A549 (cell line): ENCODE data around the gene SLC6A17.

ENCODE experiments used
- CEBPB ChIP-seq, 2 experiments: fragments of >200 bp in 1 of 2; sonication (Bioruptor Twin) in 1 of 2; formaldehyde crosslinking in 1 of 2; IDR thresholded peaks; 2 replicates each; pipeline ENCODE4 v1.6.1; 2012 to 2016
- CTCF ChIP-seq: fragments of >200 bp; sonication (Bioruptor Twin); formaldehyde crosslinking; IDR thresholded peaks from 3 replicates; pipeline ENCODE4 v1.5.1; 2016
- EP300 ChIP-seq, 2 experiments: fragments of >200 bp; sonication (Bioruptor Twin); formaldehyde crosslinking; IDR thresholded peaks; 2 replicates in 1 of 2; 3 replicates in 1 of 2; pipeline ENCODE4 v1.6.1; 2016 to 2017
- ESRRA ChIP-seq: fragments of 150-350 bp; IDR thresholded peaks from 2 replicates; pipeline ENCODE4 v1.6.1; 2014; ENCODE audit warnings: mild to moderate bottlenecking, low read length, borderline replicate concordance
- GATA3 ChIP-seq: IDR thresholded peaks from 2 replicates; pipeline ENCODE4 v1.6.1; 2012; ENCODE audit warnings: borderline replicate concordance
- NR3C1 ChIP-seq: fragments of >200 bp; sonication (Bioruptor Twin); formaldehyde crosslinking; IDR thresholded peaks from 3 replicates; pipeline ENCODE4 v1.6.1; 2017
- RCOR1 ChIP-seq: fragments of 150-350 bp; IDR thresholded peaks from 2 replicates; pipeline ENCODE4 v1.6.1; 2014; ENCODE audit warnings: antibody characterized with exemption, low read length, low read depth
- REST ChIP-seq: fragments of 200-600 bp; sonication (generic); IDR thresholded peaks from 2 replicates; pipeline ENCODE4 v1.6.1; 2016; ENCODE audit warnings: antibody characterized with exemption, mild to moderate bottlenecking, moderate library complexity
- RNF2 ChIP-seq: fragments of 200-600 bp; sonication (generic); IDR thresholded peaks from 2 replicates; pipeline ENCODE4 v1.6.1; 2016; ENCODE audit warnings: low read depth, mild to moderate bottlenecking, antibody characterized with exemption, moderate library complexity, borderline replicate concordance
- TP53 ChIP-seq: fragments of 250-450 bp; sonication (Bioruptor Pico); IDR thresholded peaks from 2 replicates; pipeline ENCODE4 v1.5.0; 2021; ENCODE audit warnings: mild to moderate bottlenecking, moderate library complexity
- ZSCAN20 ChIP-seq: fragments of 250-450 bp; sonication (Bioruptor Pico); IDR thresholded peaks from 2 replicates; pipeline ENCODE4 v1.8.0; 2022; ENCODE audit warnings: mild to moderate bottlenecking, moderate library complexity

GRCh38 chr1:110230381-110231199, 80.3 kb downstream of the SLC6A17 start:
- TF ChIP-seq CTCF (no peak), RCOR1 (no peak), GATA3 (no peak), TP53 (CRISPR knock-in tag) (no peak), ESRRA (no peak), EP300 (IDR thresholded peaks at IDR 0.05) (no peak), REST (no peak), NR3C1 (no peak), RNF2 (no peak), ZSCAN20 (CRISPR knock-in tag) (no peak), CEBPB (IDR thresholded peaks at IDR 0.05) (no peak)
